Left lobe of liver (tissue), 2 donors: ENCODE measurements around the gene RRP1B. TPM values are rescaled to one million over a fixed set of nuclear protein-coding genes. Genes with fewer than 3 reads are reported as not detected.
"Not testable (repeated sequence)": the region's sequence is repeated elsewhere in the genome, so short reads cannot be mapped to it uniquely, and the experiment has no call there.

Experiments
- ATAC-seq: fragments of 200-7000 bp; cut with Tn5 transposase; one replicate; pipeline ENCODE4 v1.9.1; 2020; ENCODE audit warnings: mild to moderate bottlenecking, moderate library complexity
- DNase-seq: peaks from one replicate; pipeline ENCODE4 v3.0.0-alpha.2; 2020; ENCODE audit warnings: low spot score
- total RNA-seq: library from RNA; stranded (reverse); gene quantifications from one replicate; pipeline ENCODE4 v1.2.1, GENCODE V29; 2021
- donor health status: DM: no; HTN: no; CAD: no; lungs with moderate emphysema.
- donor health status: DM: no; HTN: yes; CAD: no.

Gene RRP1B
- total RNA-seq, 1 donor from 2014 or later = 7.7 TPM

- DNase-seq = no peak
- ATAC-seq = no peak
These were observed 38.6 kb downstream of the RRP1B start for GRCh38 chr21:43697758-43698643.

GRCh38 chr21:43699492-43699777 is 40.1 kb downstream of the RRP1B start:
- ATAC-seq, DNase-seq: not testable (repeated sequence)

- DNase-seq (no peak), ATAC-seq (no peak)
These were observed 40.7 kb downstream of the RRP1B start for GRCh38 chr21:43699933-43700599.

- no peak for ATAC-seq
- DNase-seq = no peak
These were observed 42.8 kb downstream of the RRP1B start for GRCh38 chr21:43701936-43702784.

GRCh38 chr21:43702785-43703034 is 43.4 kb downstream of the RRP1B start:
- DNase-seq (no peak), ATAC-seq (no peak)

- ATAC-seq (peak; percentile 32), DNase-seq (no peak)
These were observed 43.9 kb downstream of the RRP1B start for GRCh38 chr21:43703035-43703880.

GRCh38 chr21:43707462-43707861 is 48.1 kb downstream of the RRP1B start:
- ATAC-seq (no peak), DNase-seq (no peak)

- no peak for DNase-seq
These were observed 49.5 kb downstream of the RRP1B start for GRCh38 chr21:43708745-43709381.

GRCh38 chr21:43712268-43712942 is 53.0 kb downstream of the RRP1B start:
- DNase-seq = no peak
- peak; percentile 77 for ATAC-seq

More at GRCh38 chr21:43708745-43709381, 49.5 kb downstream of the RRP1B start:
- ATAC-seq = no peak

- ATAC-seq, DNase-seq: not testable (repeated sequence)
These were observed 53.8 kb downstream of the RRP1B start for GRCh38 chr21:43713123-43713522.

- no peak for DNase-seq
These were observed 57.2 kb downstream of the RRP1B start for GRCh38 chr21:43716376-43717165.

GRCh38 chr21:43717166-43717853 is 58.0 kb downstream of the RRP1B start:
- ATAC-seq (no peak), DNase-seq (no peak)

More at GRCh38 chr21:43716376-43717165, 57.2 kb downstream of the RRP1B start:
- no peak for ATAC-seq

- DNase-seq (no peak), ATAC-seq (peak; percentile 5)
These were observed 58.9 kb downstream of the RRP1B start for GRCh38 chr21:43717967-43718871.

GRCh38 chr21:43718872-43719747 is 59.8 kb downstream of the RRP1B start, which contains the start of gene PDXK:
Gene PDXK, plus strand, starts transcription at chr21:43719129. Its CDS starts 166 bp downstream, at chr21:43719295.
- DNase-seq = peak; percentile 93
- peak; percentile 91 for ATAC-seq

- ATAC-seq = peak; percentile 15
- no peak for DNase-seq
These were observed 60.6 kb downstream of the RRP1B start for GRCh38 chr21:43719748-43720538.
